Naive B cell (primary cell): ENCODE results near the gene LMAN2. TPM values are rescaled to one million over a fixed set of nuclear protein-coding genes. Genes with fewer than 3 reads are reported as not detected.
"Not testable (repeated sequence)": the region's sequence is repeated elsewhere in the genome, so short reads cannot be mapped to it uniquely, and the experiment has no call there.

Experiments
- ATAC-seq, 2 donors: fragments of 150-1000 bp; cut with Tn5 transposase; 2 replicates each; pipeline ENCODE4 v1.10.0; 2021; ENCODE audit warnings: low read depth in 2 of 2, mild to moderate bottlenecking in 2 of 2, moderate library complexity in 2 of 2
- DNase-seq: peaks from one replicate; pipeline ENCODE4 v3.0.0; 2022
- H3K27ac Mint-ChIP-seq, 6 donors: one replicate each; pipeline ENCODE4 v1.8.0; 2020 to 2022; ENCODE audit warnings: mild to moderate bottlenecking in 6 of 6, mixed read lengths in 6 of 6, moderate library complexity in 5 of 6, inconsistent platforms in 2 of 6
- H3K27me3 Mint-ChIP-seq, 3 donors: one replicate each; pipeline ENCODE4 v1.8.0; 2021 to 2022; ENCODE audit warnings: mixed read lengths in 3 of 3, mild to moderate bottlenecking in 1 of 3
- H3K36me3 Mint-ChIP-seq, 2 donors: one replicate each; pipeline ENCODE4 v1.8.0; 2020 to 2022; ENCODE audit warnings: mixed read lengths in 2 of 2, inconsistent platforms in 1 of 2, mild to moderate bottlenecking in 1 of 2
- H3K4me1 Mint-ChIP-seq, 3 donors: one replicate each; pipeline ENCODE4 v1.8.0; 2020 to 2022; ENCODE audit warnings: mixed read lengths in 3 of 3, inconsistent platforms in 1 of 3, mild to moderate bottlenecking in 1 of 3, moderate library complexity in 1 of 3
- H3K4me3 Mint-ChIP-seq, 8 donors: one replicate each; pipeline ENCODE4 v1.8.0; 2020 to 2022; ENCODE audit warnings: mild to moderate bottlenecking in 8 of 8, mixed read lengths in 8 of 8, moderate library complexity in 8 of 8, inconsistent platforms in 2 of 8
- H3K9me3 Mint-ChIP-seq, 7 donors: one replicate each; pipeline ENCODE4 v1.8.0; 2020 to 2022; ENCODE audit warnings: mixed read lengths in 7 of 7, mild to moderate bottlenecking in 5 of 7, inconsistent platforms in 2 of 7, moderate library complexity in 1 of 7
- polyA plus RNA-seq, 6 donors: library from polyadenylated mRNA; unstranded; fragments of 300-500 nt; fragmentation: Illumina TruSeq; gene quantifications; one replicate each; pipeline ENCODE4 v1.2.3, GENCODE V29; 2021; ENCODE audit warnings: low read depth in 6 of 6

Gene LMAN2
- polyA plus RNA-seq, 6 donors from 2014 or later: 182 to 243 (median 191) TPM

DNA sequence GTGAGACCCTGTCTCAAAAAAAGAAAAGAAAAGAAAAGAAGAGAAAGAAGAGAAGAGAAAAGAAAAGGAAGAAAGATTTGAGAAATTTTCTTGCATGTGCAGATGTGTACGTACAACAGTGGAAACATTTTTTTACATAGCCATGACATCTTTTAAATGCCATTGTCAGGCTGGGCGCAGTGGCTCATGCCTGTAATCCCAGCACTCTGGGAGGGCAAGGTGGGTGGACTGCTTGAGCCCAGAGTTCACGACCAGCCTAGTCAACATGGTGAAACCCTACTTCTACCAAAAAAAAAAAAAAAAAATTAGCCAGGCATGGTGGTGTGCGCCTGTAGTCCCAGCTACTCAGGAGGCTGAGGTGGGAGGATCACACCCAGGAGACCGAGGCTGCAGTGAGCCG is 6.6 kb downstream of the LMAN2 start:
- no peak for ATAC-seq
- no peak for DNase-seq
- Mint-ChIP-seq H3K9me3 (no peaks in the 10 kb centered on the region), H3K36me3 (peaks cover 5 to 9% of the 10 kb centered on the region in 2 donors), H3K27me3 (no peaks in the 10 kb centered on the region), H3K27ac (no peak overlapping the region), H3K4me1 (peaks cover 15 to 32% (median 29%) of the 10 kb centered on the region in 3 donors), H3K4me3 (no peak overlapping the region)

DNA sequence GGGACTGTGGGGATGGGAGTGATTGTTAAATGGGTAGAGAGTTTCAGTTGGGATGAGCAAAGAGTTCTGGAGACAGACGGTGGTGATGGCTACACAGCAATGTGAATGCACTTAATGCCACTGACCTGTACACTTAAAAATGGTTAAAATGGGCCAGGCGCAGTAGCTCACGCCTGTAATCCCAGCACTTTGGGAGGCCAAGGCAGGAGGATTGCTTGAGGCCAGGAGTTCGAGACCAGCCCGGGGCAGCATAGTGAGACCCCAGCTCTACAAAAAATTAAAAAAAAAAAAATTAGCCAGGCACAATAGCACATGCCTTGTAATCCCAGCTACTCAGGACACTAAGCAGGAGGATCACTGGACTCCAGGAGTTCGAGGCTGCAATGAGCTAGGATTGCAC is 7.7 kb downstream of the LMAN2 start:
- no peaks in the 10 kb centered on the region for H3K27me3 Mint-ChIP-seq
- H3K4me1 Mint-ChIP-seq: peaks cover 13 to 24% (median 19%) of the 10 kb centered on the region in 3 donors
- H3K27ac Mint-ChIP-seq: peak overlapping the region in 1 of 6 donors; percentile 9
- no peak for DNase-seq
- H3K4me3 Mint-ChIP-seq: no peak overlapping the region
- H3K9me3 Mint-ChIP-seq: no peaks in the 10 kb centered on the region
- no peak for ATAC-seq
- H3K36me3 Mint-ChIP-seq: peaks cover 7 to 11% of the 10 kb centered on the region in 2 donors

DNA sequence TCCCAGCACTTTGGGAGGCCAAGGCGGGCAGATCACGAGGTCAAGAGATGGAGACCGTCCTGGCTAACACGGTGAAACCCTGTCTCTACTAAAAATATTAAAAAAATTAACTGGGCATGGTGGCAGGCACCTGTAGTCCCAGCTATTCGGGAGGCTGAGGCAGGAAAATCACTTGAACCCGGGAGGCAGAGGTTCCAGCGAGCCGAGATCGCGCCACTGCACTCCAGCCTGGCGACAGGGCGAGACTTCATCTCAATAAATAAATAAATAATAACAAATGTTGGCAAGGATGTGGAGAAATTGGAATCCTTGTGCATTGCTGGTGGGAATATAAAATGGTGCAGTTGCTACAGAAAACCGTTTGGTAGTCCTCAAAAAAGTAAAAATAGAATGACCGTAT is 8.5 kb downstream of the LMAN2 start:
- not testable (repeated sequence) for H3K27me3 Mint-ChIP-seq, DNase-seq, H3K9me3 Mint-ChIP-seq, H3K27ac Mint-ChIP-seq, H3K4me3 Mint-ChIP-seq, ATAC-seq
- H3K36me3 Mint-ChIP-seq: peaks cover 7 to 11% of the 10 kb centered on the region in 2 donors
- peaks cover 13 to 24% (median 19%) of the 10 kb centered on the region in 3 donors for H3K4me1 Mint-ChIP-seq

DNA sequence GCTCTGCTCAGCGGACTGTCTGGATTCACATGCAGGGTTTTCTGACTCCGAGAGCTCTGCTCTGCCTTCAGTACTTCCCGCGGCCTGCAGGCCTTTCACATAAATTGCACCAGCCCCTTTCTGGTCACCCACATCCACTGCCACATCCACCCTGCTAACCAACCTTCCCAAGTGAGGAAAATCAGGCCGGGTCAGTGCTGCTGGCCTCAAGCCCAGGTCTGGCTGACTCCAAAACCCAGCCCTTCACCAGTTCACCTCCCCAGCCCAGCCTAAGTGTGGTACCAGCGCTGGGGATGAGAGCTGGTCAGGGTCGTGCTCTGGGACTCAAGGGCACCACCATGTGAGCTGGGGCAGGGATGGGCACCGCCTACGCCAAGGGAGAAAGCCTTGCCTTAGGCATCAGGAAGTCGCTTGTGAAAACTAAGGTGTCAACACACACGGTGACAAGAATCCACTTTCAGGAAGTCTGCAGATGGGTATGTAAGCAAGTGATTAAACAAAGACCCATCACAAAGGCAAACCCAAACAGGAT is 12.3 kb downstream of the LMAN2 start:
- no peak for ATAC-seq
- Mint-ChIP-seq H3K27ac (peak overlapping the region in 1 of 6 donors; percentile 50), H3K9me3 (no peaks in the 10 kb centered on the region), H3K4me1 (peaks cover 3 to 19% (median 17%) of the 10 kb centered on the region in 3 donors), H3K4me3 (no peak overlapping the region), H3K27me3 (no peaks in the 10 kb centered on the region), H3K36me3 (peaks cover 7 to 21% of the 10 kb centered on the region in 2 donors)
- no peak for DNase-seq

DNA sequence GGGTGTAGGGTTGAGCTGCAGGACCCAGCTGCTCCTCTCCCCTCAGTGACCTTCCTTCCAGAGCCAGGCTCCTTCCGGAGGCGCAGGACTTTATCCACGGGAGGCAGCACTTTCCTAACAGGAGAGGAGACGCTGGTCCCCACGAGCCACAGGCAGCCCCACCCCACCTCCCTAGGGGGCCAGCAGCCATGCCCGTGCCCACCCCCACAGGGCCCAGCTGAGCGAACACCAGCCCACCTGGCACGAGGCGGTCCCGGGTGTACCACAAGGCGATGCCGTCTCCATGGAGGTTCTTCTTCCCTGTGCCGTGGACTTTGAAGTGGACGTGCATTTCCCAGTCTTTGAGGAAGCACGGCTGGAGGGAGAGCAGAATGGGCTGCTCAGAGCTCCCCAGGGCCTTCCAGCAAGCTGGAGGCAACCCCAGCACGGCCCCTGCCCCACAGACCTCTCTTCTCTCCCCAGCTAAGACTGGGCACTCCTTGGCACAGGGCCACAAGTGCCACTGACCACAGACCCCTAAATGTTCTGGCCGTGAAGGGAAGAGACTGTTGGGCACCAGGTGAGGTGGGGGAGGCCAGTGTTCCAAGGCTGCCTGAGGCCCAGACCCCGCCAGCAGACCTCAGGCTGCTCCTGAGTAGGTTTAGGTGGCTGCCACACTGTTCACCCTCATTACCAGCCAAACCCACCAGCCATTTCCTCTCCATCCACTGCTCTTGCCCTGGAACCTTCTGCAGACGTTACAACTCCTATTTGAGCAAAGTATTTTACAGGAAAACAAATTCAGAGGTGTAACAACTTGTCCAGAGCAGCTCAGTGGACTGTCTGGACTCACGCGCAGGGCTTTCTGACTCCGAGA is 13.0 kb downstream of the LMAN2 start:
- ATAC-seq: no peak
- no peak overlapping the region for H3K4me3 Mint-ChIP-seq
- H3K27me3 Mint-ChIP-seq: no peaks in the 10 kb centered on the region
- H3K9me3 Mint-ChIP-seq: no peaks in the 10 kb centered on the region
- H3K36me3 Mint-ChIP-seq: peaks cover 7 to 25% of the 10 kb centered on the region in 2 donors
- no peak for DNase-seq
- H3K4me1 Mint-ChIP-seq: peaks cover 8 to 22% (median 19%) of the 10 kb centered on the region in 3 donors
- H3K27ac Mint-ChIP-seq: no peak overlapping the region

DNA sequence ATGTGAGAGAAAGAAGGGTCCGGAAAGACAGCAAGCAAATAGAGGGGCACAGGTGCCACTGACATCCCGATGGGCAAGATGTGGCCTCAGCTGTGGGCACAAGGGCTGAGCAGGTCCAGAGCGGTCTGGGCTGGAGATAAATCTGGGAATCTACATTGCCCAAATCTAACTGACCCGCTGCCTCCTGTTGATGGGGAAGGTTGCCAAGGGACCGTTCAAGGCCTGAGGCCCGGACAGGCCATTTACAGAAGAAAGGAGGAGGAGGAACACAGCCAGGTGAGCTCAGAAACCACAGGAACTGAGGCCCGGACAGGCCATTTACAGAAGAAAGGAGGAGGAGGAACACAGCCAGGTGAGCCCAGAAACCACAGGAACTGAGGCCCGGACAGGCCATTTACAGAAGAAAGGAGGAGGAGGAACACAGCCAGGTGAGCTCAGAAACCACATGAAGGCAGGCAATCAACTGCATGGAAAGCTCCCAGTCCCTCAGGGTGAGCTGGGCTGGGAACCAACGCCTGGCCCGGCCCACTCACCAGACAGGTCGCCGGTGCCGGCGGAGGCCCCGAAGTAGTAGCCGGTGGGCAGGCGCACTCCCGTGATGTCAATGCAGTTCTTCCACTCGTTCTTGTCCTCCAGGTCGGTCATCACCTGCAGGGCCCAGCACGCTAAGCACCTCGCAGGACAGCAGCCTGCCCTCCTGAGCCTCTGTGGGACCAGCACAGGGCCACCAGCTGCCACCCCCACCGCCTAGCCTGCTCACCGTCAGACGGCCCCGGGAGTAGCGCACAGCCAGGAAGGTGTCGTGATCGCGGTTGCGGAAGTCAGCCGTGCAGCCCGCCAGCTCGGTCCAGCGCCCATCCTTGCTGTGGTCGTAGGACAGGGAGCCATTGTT is 14.6 kb downstream of the LMAN2 start:
- no peaks in the 10 kb centered on the region for H3K9me3 Mint-ChIP-seq
- H3K36me3 Mint-ChIP-seq: peaks cover 7 to 25% of the 10 kb centered on the region in 2 donors
- H3K27ac Mint-ChIP-seq: peak overlapping the region in 2 of 6 donors; percentile 47 to 93
- DNase-seq (no peak), ATAC-seq (no peak)
- peak overlapping the region in 1 of 8 donors; percentile 63 for H3K4me3 Mint-ChIP-seq
- peaks cover 16 to 33% (median 20%) of the 10 kb centered on the region in 3 donors for H3K4me1 Mint-ChIP-seq
- no peaks in the 10 kb centered on the region for H3K27me3 Mint-ChIP-seq

DNA sequence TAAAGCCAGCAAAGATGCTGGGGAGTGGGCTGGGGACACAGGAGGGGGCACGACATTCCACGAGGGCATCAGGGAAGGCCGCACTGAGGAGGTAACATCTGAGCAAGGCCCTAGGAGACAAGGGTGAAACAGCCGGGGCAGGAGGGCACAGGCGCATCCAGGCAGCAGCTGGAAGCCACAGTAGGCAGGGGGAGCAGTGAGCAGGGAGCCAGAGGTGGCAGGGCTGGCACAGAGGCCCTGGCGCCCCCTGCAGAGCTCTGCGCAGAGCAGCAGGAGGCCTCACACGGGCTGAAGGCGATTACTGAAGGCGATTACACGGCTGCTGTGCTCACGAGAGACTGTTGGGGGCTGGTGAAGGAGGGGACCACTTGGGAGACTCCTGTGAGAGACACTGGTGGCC is 15.4 kb downstream of the LMAN2 start:
- Mint-ChIP-seq H3K36me3 (peaks cover 7 to 25% of the 10 kb centered on the region in 2 donors), H3K27ac (peak overlapping the region in 3 of 6 donors; percentile 58 to 93 (median 59)), H3K9me3 (no peaks in the 10 kb centered on the region), H3K27me3 (no peaks in the 10 kb centered on the region), H3K4me1 (peaks cover 23 to 40% (median 27%) of the 10 kb centered on the region in 3 donors), H3K4me3 (no peak overlapping the region)
- ATAC-seq (peak; percentile 43 to 52), DNase-seq (no peak)

DNA sequence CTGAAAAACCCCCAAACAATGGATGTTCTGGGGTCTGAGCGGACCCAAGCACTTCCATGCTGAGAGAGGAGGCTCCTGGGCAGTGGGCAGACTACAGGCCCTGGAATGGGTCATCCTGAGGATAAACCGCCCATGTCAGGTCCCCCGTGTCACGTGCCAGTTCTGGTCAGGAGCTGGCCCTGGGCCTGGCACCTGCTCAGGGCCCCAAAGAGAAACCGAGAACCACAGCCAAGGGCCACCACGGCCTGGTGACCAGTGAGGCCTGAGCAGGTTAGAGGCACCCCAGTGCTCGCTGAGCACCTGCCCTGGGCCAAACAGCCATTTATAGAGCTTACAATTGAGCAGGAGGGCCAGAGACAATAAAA is 15.8 kb downstream of the LMAN2 start:
- peak overlapping the region in 2 of 6 donors; percentile 58 to 89 for H3K27ac Mint-ChIP-seq
- H3K4me1 Mint-ChIP-seq: peaks cover 28 to 45% (median 32%) of the 10 kb centered on the region in 3 donors
- no peaks in the 10 kb centered on the region for H3K27me3 Mint-ChIP-seq
- DNase-seq: no peak
- no peaks in the 10 kb centered on the region for H3K9me3 Mint-ChIP-seq
- H3K36me3 Mint-ChIP-seq: peaks cover 7 to 25% of the 10 kb centered on the region in 2 donors
- H3K4me3 Mint-ChIP-seq: no peak overlapping the region
- no peak for ATAC-seq

DNA sequence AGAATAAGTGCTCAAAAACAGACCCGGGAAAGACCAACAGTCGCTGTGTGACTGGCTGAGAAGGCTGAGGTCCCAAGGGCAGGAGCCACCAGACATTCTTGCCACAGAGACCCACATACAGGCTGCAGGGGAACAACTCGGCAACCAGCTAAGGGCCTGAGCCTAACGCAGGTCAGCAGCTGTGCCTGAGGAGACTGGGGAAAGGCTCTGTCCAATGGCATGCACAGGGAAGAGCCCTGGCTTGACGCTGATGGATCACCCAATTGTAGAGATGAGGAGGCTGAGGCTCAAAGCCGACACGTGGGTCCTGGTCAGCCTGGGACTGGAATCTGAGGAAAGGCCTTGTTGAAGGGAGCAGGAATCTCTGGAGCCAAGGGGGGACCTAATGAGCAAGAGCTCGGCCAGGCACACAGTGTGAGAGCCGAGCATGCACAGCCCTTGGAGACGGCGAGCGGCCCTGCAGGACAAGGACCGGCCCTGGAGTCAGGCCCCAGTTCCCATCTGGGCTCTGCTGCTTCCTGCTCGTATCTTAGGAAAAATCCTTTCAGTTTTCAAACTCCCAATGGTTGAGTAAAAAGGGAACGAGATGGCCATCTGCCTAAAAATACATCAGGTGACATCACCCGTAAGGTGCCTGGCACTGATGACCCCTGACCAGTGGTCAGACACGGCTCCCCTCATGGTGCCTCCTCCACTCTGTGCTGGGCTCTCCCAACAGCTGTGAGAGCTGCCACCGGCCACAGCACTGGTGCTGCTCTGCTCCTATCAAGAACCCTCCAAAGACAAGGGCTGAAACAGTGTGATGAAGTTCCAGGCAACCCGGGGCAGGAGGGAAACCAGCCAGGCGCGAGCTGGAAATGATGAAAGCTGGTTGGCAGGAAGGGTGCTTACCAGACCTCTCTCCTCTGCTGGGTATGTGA is 16.4 kb downstream of the LMAN2 start:
- Mint-ChIP-seq H3K9me3 (no peaks in the 10 kb centered on the region), H3K4me3 (peak overlapping the region in 1 of 8 donors; percentile 6), H3K27me3 (no peaks in the 10 kb centered on the region), H3K4me1 (peaks cover 33 to 49% (median 37%) of the 10 kb centered on the region in 3 donors), H3K36me3 (peaks cover 7 to 24% of the 10 kb centered on the region in 2 donors), H3K27ac (peak overlapping the region in 1 of 6 donors; percentile 49)
- ATAC-seq (no peak), DNase-seq (no peak)

DNA sequence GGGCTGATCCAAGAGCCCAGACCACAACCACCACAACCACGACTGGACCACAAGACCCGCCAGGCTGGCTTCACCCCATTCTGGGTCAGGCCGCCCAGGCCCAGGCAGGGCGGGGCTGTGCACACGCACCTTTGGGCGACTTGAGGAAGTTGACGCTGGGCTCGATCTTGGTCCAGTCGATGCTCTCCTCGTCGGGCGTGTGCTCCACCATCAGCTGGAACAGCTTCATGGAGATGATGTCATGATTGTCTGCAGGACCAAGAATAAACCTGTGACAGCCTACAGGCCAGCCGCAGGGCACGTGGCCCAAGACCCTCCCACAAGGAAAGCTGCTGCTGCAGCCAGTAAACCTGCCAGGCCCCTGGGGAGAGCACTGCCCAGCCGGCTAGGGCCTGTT is 17.3 kb downstream of the LMAN2 start:
- Mint-ChIP-seq H3K27me3 (no peaks in the 10 kb centered on the region), H3K4me1 (peaks cover 30 to 46% (median 32%) of the 10 kb centered on the region in 3 donors), H3K27ac (peak overlapping the region in 2 of 6 donors; percentile 56 to 91), H3K36me3 (peaks cover 0 to 17% of the 10 kb centered on the region in 2 donors), H3K4me3 (peak overlapping the region in 2 of 8 donors; percentile 3 to 5), H3K9me3 (no peaks in the 10 kb centered on the region)
- DNase-seq (no peak), ATAC-seq (no peak)

DNA sequence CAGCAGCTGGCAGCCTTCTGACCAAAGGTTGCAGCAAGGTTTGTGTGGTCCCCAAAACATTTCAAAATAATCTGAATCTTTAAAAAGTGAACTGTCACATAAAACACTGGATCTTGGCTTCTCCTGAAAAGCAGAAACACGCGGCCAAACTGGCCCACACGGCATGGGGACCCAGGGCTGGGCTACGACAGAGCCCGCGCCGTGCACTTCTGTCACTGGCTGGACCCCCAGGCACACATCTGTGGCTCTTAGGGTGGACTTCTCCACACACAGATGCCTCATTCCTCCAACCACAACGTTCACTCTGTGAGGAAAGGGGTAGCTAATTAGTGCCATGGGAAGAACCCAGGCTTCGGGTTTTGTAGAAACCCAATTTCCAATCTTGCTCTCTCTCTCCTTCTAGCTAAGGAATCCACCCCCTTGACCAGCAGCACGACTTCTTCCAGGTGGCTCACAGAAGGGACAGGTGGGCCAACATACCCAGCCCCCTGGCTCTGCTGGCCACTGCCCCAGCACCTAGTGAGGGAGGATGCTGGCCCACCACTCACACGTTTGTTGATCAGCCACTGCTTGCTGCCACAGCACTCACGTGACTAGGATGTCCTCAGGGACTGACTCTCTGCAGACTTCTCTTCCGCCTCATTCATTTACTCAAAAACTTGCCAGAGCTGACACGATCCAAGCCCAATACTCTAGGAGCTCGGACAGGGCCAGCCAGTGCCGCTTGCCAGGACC is 17.9 kb downstream of the LMAN2 start:
- Mint-ChIP-seq H3K27ac (peak overlapping the region in 5 of 6 donors; percentile 32 to 91 (median 79)), H3K4me3 (peak overlapping the region in 3 of 8 donors; percentile 13 to 54 (median 45)), H3K36me3 (peaks cover 0 to 17% of the 10 kb centered on the region in 2 donors), H3K9me3 (no peaks in the 10 kb centered on the region), H3K4me1 (peaks cover 30 to 46% (median 32%) of the 10 kb centered on the region in 3 donors), H3K27me3 (no peaks in the 10 kb centered on the region)
- no peak for DNase-seq
- ATAC-seq: no peak

DNA sequence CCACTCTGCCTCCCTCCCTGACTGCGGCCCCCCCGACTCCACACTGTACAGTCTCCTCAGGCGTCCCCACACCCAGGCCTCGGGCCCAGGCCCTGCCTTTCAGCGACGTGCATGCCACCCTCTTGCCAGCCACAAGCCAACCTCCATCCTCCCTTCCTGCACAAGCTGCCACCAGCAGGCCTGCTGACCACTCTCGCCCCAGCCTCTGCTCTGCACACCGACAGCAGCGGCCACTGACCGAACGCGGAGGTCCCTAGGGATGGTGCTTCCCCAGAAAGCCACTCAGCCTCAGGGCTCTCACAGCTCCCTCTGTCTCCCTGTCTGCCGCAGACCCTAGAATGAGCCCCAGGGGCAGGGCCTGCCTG is 18.6 kb downstream of the LMAN2 start:
- no peaks in the 10 kb centered on the region for H3K27me3 Mint-ChIP-seq
- peak overlapping the region in 4 of 6 donors; percentile 72 to 90 (median 82) for H3K27ac Mint-ChIP-seq
- H3K36me3 Mint-ChIP-seq: peaks cover 0 to 17% of the 10 kb centered on the region in 2 donors
- H3K4me1 Mint-ChIP-seq: peaks cover 30 to 46% (median 32%) of the 10 kb centered on the region in 3 donors
- H3K4me3 Mint-ChIP-seq: peak overlapping the region in 3 of 8 donors; percentile 13 to 41 (median 15)
- ATAC-seq (no peak), DNase-seq (no peak)
- H3K9me3 Mint-ChIP-seq: no peaks in the 10 kb centered on the region
